ENCODE data around the gene NUP214. TPM values are rescaled to one million over a fixed set of nuclear protein-coding genes. Genes with fewer than 3 reads are reported as not detected.

The NUP214 gene
- total RNA-seq, 1 experiment from 2014 or later, result 41.9 TPM

DNA sequence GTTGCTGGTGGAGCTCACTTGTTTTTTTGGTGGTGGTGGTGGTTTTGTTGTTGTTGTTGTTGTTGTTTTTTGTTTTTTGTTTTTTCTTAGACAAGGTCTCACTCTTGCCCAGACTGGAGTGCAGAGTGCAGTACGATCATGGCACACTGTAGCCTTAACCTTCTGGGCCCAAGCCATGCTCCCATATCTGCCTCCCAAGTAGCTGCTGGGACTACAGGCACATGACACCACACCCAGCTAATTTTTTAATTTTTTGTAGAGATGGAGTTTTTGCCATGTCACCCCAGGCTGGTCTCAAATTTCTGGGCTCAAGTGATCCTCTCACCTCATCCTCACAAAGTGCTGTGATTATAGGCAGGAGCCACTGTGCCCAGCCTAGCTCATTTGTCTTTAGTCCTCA lies 53.5 kb downstream of the NUP214 start:
- Histone ChIP-seq H4K20me1 (ENCODE audit: insufficient read depth, low read depth, low read length) (no peaks in the 10 kb centered on the region), H3K36me3 (ENCODE audit: insufficient read depth, low read length) (peaks cover 27% of the 10 kb centered on the region; the same call in 1 of the 2 replicates), H3K4me3 (ENCODE audit: low read length) (no peak overlapping the region), H3K9ac (ENCODE audit: low read length) (peak overlapping the region; percentile 35; the same call in 1 of the 2 replicates), H3K9me3 (ENCODE audit: low read length) (no peaks in the 10 kb centered on the region), H3K4me1 (ENCODE audit: low read length) (peaks cover 72% of the 10 kb centered on the region), H3K9me2 (replicated peaks; ENCODE audit: insufficient read depth, low read length) (no peaks in the 10 kb centered on the region), H2AFZ (ENCODE audit: low read length) (no peak overlapping the region), H3K79me2 (ENCODE audit: low read length) (peaks cover 27% of the 10 kb centered on the region), H3K27ac (ENCODE audit: low read length) (peak overlapping the region; percentile 85), H3K4me2 (ENCODE audit: low read depth, low read length, poor library complexity, severe bottlenecking) (peak overlapping the region; percentile 68), H3K27me3 (ENCODE audit: low read length) (no peaks in the 10 kb centered on the region)
- DNase-seq, result no peak

DNA sequence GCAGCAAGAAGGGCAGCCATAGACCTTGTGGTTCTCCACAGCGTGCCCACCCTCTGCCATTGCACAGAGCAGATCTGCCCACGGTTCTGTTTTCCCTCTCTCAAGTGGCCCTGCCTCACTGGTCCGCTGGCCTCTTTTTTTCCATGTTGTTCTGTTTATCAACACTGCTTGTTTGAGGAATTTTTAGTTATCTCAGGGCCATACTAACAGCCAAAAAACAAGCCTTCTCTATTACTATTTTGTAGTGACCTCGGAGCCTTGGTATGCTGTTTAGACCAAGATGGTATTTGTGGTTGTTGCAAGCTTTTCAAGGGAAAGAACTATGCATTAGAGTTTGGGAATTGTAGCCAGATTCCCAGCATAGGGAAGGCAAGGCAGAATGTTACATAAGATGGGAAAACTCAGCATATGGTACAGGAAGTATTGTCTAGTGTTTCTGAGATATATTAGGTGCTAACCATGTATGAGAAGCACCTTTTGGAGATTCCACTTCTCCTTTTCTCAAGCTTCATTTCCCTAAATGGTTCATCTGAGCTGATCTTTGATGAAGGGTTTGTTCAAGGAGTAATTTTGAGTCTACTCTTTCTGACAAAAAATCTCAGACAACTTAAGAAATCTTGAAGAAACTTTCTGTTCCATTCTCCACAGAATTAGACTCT lies 54.3 kb downstream of the NUP214 start:
- peaks cover 27% of the 10 kb centered on the region; the same call in 1 of the 2 replicates for H3K36me3 ChIP-seq (ENCODE audit: insufficient read depth, low read length)
- H3K4me2 ChIP-seq (ENCODE audit: low read depth, low read length, poor library complexity, severe bottlenecking), result peak overlapping the region; percentile 68

DNA sequence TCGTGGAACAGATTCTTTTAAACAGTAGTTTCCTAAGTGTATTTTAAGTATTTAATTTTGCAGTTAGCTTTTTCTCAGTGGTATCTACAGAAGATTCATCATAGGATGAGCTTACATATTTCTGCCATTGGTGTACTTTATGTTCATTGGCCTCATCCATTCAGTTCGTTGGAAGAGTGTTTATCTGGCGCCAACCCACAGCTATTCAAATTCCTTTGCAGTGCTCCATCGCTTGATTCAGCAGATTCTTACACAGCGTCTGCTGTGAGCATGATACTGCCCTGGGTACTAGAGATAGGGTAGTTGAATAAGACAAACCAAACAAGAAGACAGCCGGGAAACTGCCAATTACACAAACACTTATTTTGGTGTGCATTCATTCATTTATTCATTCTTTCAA lies 55.1 kb downstream of the NUP214 start:
- DNase-seq, result no peak
- Histone ChIP-seq H3K79me2 (ENCODE audit: low read length) (peaks cover 35% of the 10 kb centered on the region), H3K4me3 (ENCODE audit: low read length) (peak overlapping the region; percentile 15; the same call in 1 of the 2 replicates), H3K27ac (ENCODE audit: low read length) (peak overlapping the region; percentile 85), H4K20me1 (ENCODE audit: insufficient read depth, low read depth, low read length) (no peaks in the 10 kb centered on the region), H3K36me3 (ENCODE audit: insufficient read depth, low read length) (peaks cover 25% of the 10 kb centered on the region; the same call in 1 of the 2 replicates), H3K9me3 (ENCODE audit: low read length) (no peaks in the 10 kb centered on the region), H3K9ac (ENCODE audit: low read length) (no peak overlapping the region), H2AFZ (ENCODE audit: low read length) (no peak overlapping the region), H3K4me2 (ENCODE audit: low read depth, low read length, poor library complexity, severe bottlenecking) (peak overlapping the region; percentile 68), H3K4me1 (ENCODE audit: low read length) (peaks cover 70% of the 10 kb centered on the region), H3K9me2 (replicated peaks; ENCODE audit: insufficient read depth, low read length) (no peaks in the 10 kb centered on the region), H3K27me3 (ENCODE audit: low read length) (no peaks in the 10 kb centered on the region)

More for the DNA sequence above, 54.3 kb downstream of the NUP214 start:
- H3K79me2 ChIP-seq (ENCODE audit: low read length), result peaks cover 27% of the 10 kb centered on the region
- peak; percentile 89 for DNase-seq
- H3K9me3 ChIP-seq (ENCODE audit: low read length), result no peaks in the 10 kb centered on the region
- H3K27ac ChIP-seq (ENCODE audit: low read length), result peak overlapping the region; percentile 85
- peaks cover 71% of the 10 kb centered on the region for H3K4me1 ChIP-seq (ENCODE audit: low read length)
- H3K27me3 ChIP-seq (ENCODE audit: low read length), result no peaks in the 10 kb centered on the region
- H4K20me1 ChIP-seq (ENCODE audit: insufficient read depth, low read depth, low read length), result no peaks in the 10 kb centered on the region
- no peaks in the 10 kb centered on the region for H3K9me2 ChIP-seq (replicated peaks; ENCODE audit: insufficient read depth, low read length)
- peak overlapping the region; percentile 37 for H3K4me3 ChIP-seq (ENCODE audit: low read length)
- no peak overlapping the region for H2AFZ ChIP-seq (ENCODE audit: low read length)
- H3K9ac ChIP-seq (ENCODE audit: low read length), result peak overlapping the region; percentile 35

DNA sequence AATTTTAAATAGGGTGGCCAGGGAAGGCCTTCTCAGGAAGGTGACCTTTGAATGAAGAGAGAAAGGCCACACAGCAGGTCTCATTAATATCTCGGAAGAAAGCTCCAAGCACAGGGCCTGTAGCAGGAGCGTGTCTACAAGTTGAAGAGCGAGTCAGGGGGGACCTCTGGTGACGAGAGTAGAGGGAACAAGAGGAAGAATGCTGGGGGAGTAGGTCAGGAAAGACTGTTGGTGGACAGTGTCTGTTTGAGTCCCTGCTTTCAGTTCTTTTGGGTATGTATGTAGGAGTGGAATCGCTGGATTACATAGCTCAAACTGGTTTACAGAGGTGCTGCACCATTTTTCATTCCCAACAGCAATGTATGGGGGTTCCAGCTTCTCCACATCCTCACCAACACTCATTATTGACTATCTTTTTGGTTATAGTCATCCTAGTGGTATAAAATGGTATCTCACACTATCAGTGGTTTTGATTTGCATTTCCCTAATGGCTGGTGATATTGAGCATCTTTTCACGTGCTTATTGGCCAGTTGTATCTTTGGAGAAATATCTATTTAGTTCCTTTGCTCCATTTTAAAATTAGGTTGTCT lies 55.8 kb downstream of the NUP214 start:
- Histone ChIP-seq H3K27me3 (ENCODE audit: low read length) (no peaks in the 10 kb centered on the region), H3K4me2 (ENCODE audit: low read depth, low read length, poor library complexity, severe bottlenecking) (no peak overlapping the region), H3K36me3 (ENCODE audit: insufficient read depth, low read length) (peaks cover 28% of the 10 kb centered on the region; the same call in 1 of the 2 replicates), H3K9me3 (ENCODE audit: low read length) (no peaks in the 10 kb centered on the region), H3K9me2 (replicated peaks; ENCODE audit: insufficient read depth, low read length) (no peaks in the 10 kb centered on the region), H4K20me1 (ENCODE audit: insufficient read depth, low read depth, low read length) (no peaks in the 10 kb centered on the region), H3K79me2 (ENCODE audit: low read length) (peaks cover 37% of the 10 kb centered on the region), H2AFZ (ENCODE audit: low read length) (no peak overlapping the region), H3K4me1 (ENCODE audit: low read length) (peaks cover 71% of the 10 kb centered on the region), H3K27ac (ENCODE audit: low read length) (0 out of 2 replicates have a peak overlapping the region, but pooled peaks have one; percentile 85), H3K4me3 (ENCODE audit: low read length) (no peak overlapping the region), H3K9ac (ENCODE audit: low read length) (no peak overlapping the region)
- DNase-seq, result peak; percentile 54

DNA sequence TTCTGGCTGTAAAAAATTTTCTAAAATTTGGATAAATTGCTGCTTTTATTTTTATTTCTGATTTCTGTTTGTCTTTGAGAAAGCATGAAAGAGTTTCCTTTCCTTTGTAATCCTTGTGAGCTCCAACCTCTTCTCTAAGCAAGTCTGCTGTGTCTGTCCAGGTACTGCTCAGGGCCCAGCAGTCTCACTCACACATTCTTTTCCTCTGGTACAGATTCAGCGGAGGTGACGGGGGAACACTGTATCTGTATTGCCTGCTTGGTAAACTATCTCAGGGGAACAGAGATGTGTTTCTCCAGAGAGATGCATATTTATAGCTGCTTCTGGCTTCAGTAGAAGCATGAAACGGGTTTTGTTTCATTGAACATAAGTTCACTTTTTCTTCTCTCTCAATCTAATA lies 60.5 kb downstream of the NUP214 start:
- no peaks in the 10 kb centered on the region for H3K9me2 ChIP-seq (replicated peaks; ENCODE audit: insufficient read depth, low read length)

DNA sequence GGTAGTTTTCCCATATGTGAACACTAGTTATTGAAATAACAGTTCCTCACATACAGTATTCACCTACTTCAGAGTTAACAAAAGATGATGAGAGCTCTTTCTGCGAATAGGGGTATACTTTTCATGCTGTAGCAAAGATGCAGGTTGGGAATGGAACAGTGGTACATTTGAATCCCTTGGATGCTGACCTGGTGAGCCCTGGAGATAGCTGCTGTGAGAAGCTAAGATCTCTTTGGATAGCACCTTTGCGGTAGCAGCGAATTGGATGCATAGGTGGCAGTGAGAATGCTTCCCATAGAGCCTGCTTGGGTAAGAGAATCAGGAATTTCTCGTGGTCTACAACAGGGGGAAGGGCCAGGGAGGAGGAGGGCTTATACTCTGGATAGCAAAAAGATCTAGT lies 61.2 kb downstream of the NUP214 start:
- Histone ChIP-seq H3K27ac (ENCODE audit: low read length) (no peak overlapping the region), H2AFZ (ENCODE audit: low read length) (no peak overlapping the region), H3K9me2 (replicated peaks; ENCODE audit: insufficient read depth, low read length) (no peaks in the 10 kb centered on the region), H3K36me3 (ENCODE audit: insufficient read depth, low read length) (peaks cover 43% of the 10 kb centered on the region), H3K4me1 (ENCODE audit: low read length) (peaks cover 18% of the 10 kb centered on the region), H3K9ac (ENCODE audit: low read length) (no peak overlapping the region), H3K4me2 (ENCODE audit: low read depth, low read length, poor library complexity, severe bottlenecking) (no peak overlapping the region), H3K27me3 (ENCODE audit: low read length) (no peaks in the 10 kb centered on the region), H4K20me1 (ENCODE audit: insufficient read depth, low read depth, low read length) (no peaks in the 10 kb centered on the region), H3K4me3 (ENCODE audit: low read length) (no peak overlapping the region), H3K9me3 (ENCODE audit: low read length) (no peaks in the 10 kb centered on the region), H3K79me2 (ENCODE audit: low read length) (peaks cover 31% of the 10 kb centered on the region)
- no peak for DNase-seq

More for the DNA sequence above, 60.5 kb downstream of the NUP214 start:
- Histone ChIP-seq H3K36me3 (ENCODE audit: insufficient read depth, low read length) (peaks cover 47% of the 10 kb centered on the region), H3K4me2 (ENCODE audit: low read depth, low read length, poor library complexity, severe bottlenecking) (no peak overlapping the region), H2AFZ (ENCODE audit: low read length) (no peak overlapping the region), H3K4me3 (ENCODE audit: low read length) (no peak overlapping the region), H3K27me3 (ENCODE audit: low read length) (no peaks in the 10 kb centered on the region), H4K20me1 (ENCODE audit: insufficient read depth, low read depth, low read length) (no peaks in the 10 kb centered on the region), H3K9me3 (ENCODE audit: low read length) (no peaks in the 10 kb centered on the region), H3K9ac (ENCODE audit: low read length) (no peak overlapping the region), H3K4me1 (ENCODE audit: low read length) (peaks cover 25% of the 10 kb centered on the region), H3K79me2 (ENCODE audit: low read length) (peaks cover 36% of the 10 kb centered on the region), H3K27ac (ENCODE audit: low read length) (peak overlapping the region; percentile 5; the same call in 1 of the 2 replicates)
- no peak for DNase-seq

DNA sequence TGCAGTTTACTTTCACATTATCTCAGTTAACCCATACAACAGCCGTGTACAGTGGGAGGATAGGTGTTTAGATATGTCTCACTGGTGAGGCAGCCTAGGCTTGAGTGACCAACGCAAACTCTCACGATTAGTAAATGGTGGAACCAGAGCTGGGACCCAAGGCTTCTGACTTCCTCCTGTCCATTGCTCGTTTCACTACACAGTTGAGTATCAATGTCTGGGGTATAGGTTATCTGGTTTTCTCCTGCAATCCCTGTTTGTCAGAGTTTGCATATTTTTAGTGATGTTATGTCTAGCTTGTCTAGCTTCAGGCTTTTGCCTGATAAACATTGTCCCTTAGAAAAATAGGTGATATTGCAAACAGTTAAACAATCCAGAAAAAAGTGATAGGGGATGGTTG lies 62.6 kb downstream of the NUP214 start:
- H3K4me3 ChIP-seq (ENCODE audit: low read length), result no peak overlapping the region
- H4K20me1 ChIP-seq (ENCODE audit: insufficient read depth, low read depth, low read length), result no peaks in the 10 kb centered on the region
- H3K27me3 ChIP-seq (ENCODE audit: low read length), result no peaks in the 10 kb centered on the region
- H3K4me2 ChIP-seq (ENCODE audit: low read depth, low read length, poor library complexity, severe bottlenecking), result no peak overlapping the region
- H3K9me2 ChIP-seq (replicated peaks; ENCODE audit: insufficient read depth, low read length), result no peaks in the 10 kb centered on the region
- H3K9ac ChIP-seq (ENCODE audit: low read length), result no peak overlapping the region
- H2AFZ ChIP-seq (ENCODE audit: low read length), result no peak overlapping the region
- peaks cover 15% of the 10 kb centered on the region for H3K4me1 ChIP-seq (ENCODE audit: low read length)
- no peak for DNase-seq
- H3K27ac ChIP-seq (ENCODE audit: low read length), result no peak overlapping the region
- H3K79me2 ChIP-seq (ENCODE audit: low read length), result peaks cover 24% of the 10 kb centered on the region
- H3K36me3 ChIP-seq (ENCODE audit: insufficient read depth, low read length), result peaks cover 44% of the 10 kb centered on the region
- H3K9me3 ChIP-seq (ENCODE audit: low read length), result no peaks in the 10 kb centered on the region

DNA sequence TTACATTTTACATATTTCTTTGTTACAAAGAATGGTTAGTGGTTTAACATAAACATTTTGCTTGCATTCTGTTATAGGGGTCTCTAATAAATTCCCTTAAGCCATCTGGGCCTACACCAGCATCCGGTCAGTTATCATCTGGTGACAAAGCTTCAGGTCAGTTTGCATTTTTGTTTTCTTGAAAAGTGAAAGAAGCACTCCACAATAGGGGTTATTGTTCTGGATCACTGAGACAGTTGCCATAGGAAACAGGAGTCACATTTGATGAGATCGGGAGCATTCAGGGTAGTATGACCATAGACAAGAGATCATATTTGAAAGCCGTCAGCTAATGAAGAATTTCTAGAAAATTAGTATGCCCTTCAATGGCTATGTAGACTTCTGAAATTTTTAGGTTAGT lies 63.6 kb downstream of the NUP214 start:
- peaks cover 15% of the 10 kb centered on the region for H3K4me1 ChIP-seq (ENCODE audit: low read length)
- no peaks in the 10 kb centered on the region for H3K27me3 ChIP-seq (ENCODE audit: low read length)
- no peak overlapping the region for H3K9ac ChIP-seq (ENCODE audit: low read length)
- H3K36me3 ChIP-seq (ENCODE audit: insufficient read depth, low read length), result peaks cover 47% of the 10 kb centered on the region
- H3K27ac ChIP-seq (ENCODE audit: low read length), result no peak overlapping the region
- DNase-seq, result no peak
- no peaks in the 10 kb centered on the region for H3K9me2 ChIP-seq (replicated peaks; ENCODE audit: insufficient read depth, low read length)
- no peak overlapping the region for H3K4me2 ChIP-seq (ENCODE audit: low read depth, low read length, poor library complexity, severe bottlenecking)
- no peaks in the 10 kb centered on the region for H4K20me1 ChIP-seq (ENCODE audit: insufficient read depth, low read depth, low read length)
- peaks cover 23% of the 10 kb centered on the region for H3K79me2 ChIP-seq (ENCODE audit: low read length)
- no peaks in the 10 kb centered on the region for H3K9me3 ChIP-seq (ENCODE audit: low read length)
- H3K4me3 ChIP-seq (ENCODE audit: low read length), result no peak overlapping the region
- H2AFZ ChIP-seq (ENCODE audit: low read length), result no peak overlapping the region

Data from Karpas-422 (cell line).